Fibroblast of lung (primary cell): ENCODE measurements around the gene INPP4A. TPM values are rescaled to one million over a fixed set of nuclear protein-coding genes. Genes with fewer than 3 reads are reported as not detected.

Source experiments
- DNase-seq, 2 donors: peaks; one replicate each; pipeline versions ENCODE4 v3.0.0 to v3.0.0-alpha.2; 2010; ENCODE audit warnings: low read depth in 2 of 2
- H2AFZ ChIP-seq: 2 replicates; pipeline ENCODE4 v1.5.1; 2012; ENCODE audit warnings: low read length, control low read depth, inconsistent platforms
- H3K27ac ChIP-seq: 2 replicates; pipeline ENCODE4 v1.5.1; 2011; ENCODE audit warnings: low read length, control low read depth; ENCODE audit not compliant: insufficient read depth
- H3K27me3 ChIP-seq: 2 replicates; pipeline ENCODE4 v1.5.1; 2011; ENCODE audit warnings: mild to moderate bottlenecking, low read length; ENCODE audit not compliant: control insufficient read depth, insufficient read depth
- H3K36me3 ChIP-seq: 2 replicates; pipeline ENCODE4 v1.5.1; 2011; ENCODE audit warnings: low read length; ENCODE audit not compliant: control insufficient read depth, insufficient read depth
- H3K4me1 ChIP-seq: 2 replicates; pipeline ENCODE4 v1.5.1; 2011; ENCODE audit warnings: low read length; ENCODE audit not compliant: control insufficient read depth, insufficient read depth; ENCODE audit errors: extremely low read depth
- H3K4me2 ChIP-seq: 2 replicates; pipeline ENCODE4 v1.5.1; 2011; ENCODE audit warnings: low read length, control low read depth; ENCODE audit not compliant: insufficient read depth; ENCODE audit errors: extremely low read depth
- H3K4me3 ChIP-seq, 4 experiments: fragments of 200-600 bp in 1 of 4; sonication (generic) in 1 of 4; replicated peaks in 1 of 4; 2 replicates each; pipeline ENCODE4 v1.5.1; 2011 to 2016; ENCODE audit warnings: low read length in 4 of 4, low read depth in 3 of 4, mild to moderate bottlenecking in 3 of 4, control low read depth in 2 of 4, inconsistent platforms in 1 of 4, mixed read lengths in 1 of 4; ENCODE audit not compliant: insufficient read depth in 1 of 4; ENCODE audit errors: control extremely low read depth in 1 of 4
- H3K79me2 ChIP-seq: 2 replicates; pipeline ENCODE4 v1.5.1; 2012; ENCODE audit warnings: mild to moderate bottlenecking, low read length, inconsistent platforms; ENCODE audit not compliant: control insufficient read depth, insufficient read depth
- H3K9ac ChIP-seq: 2 replicates; pipeline ENCODE4 v1.5.1; 2011; ENCODE audit warnings: mild to moderate bottlenecking, low read length, control low read depth; ENCODE audit not compliant: insufficient read depth
- H3K9me3 ChIP-seq: 2 replicates; pipeline ENCODE4 v1.5.1; 2012; ENCODE audit warnings: low read depth, low read length; ENCODE audit not compliant: control insufficient read depth, insufficient read depth
- H4K20me1 ChIP-seq: 2 replicates; pipeline ENCODE4 v1.5.1; 2011; ENCODE audit warnings: low read length; ENCODE audit not compliant: control insufficient read depth, insufficient read depth; ENCODE audit errors: extremely low read depth
- CTCF ChIP-seq, 2 donors: IDR thresholded peaks in 1 of 2; conservative IDR thresholded peaks in 1 of 2; 1 replicate in 1 of 2; 2 replicates in 1 of 2; pipeline ENCODE4 v1.5.1; 2011 to 2012; ENCODE audit warnings: low read length in 2 of 2, control low read depth in 1 of 2, inconsistent platforms in 1 of 2, low read depth in 1 of 2, mild to moderate bottlenecking in 1 of 2
- EZH2 ChIP-seq: IDR thresholded peaks from 2 replicates; pipeline ENCODE4 v1.5.1; 2012; ENCODE audit warnings: low read length, control low read depth, mild to moderate bottlenecking; ENCODE audit errors: missing control alignments
- polyA plus RNA-seq, 2 donors: library from polyadenylated mRNA; depleted of rRNA in 1 of 2; stranded (reverse) in 1 of 2; unstranded in 1 of 2; fragments of >200 nt; gene quantifications; 2 replicates each; pipeline ENCODE4 v1.2.1, GENCODE V29; 2011 to 2012; ENCODE audit warnings: missing spikeins in 1 of 2
- total RNA-seq: library from RNA; depleted of rRNA; stranded (reverse); fragments of >200 nt; gene quantifications from 2 replicates; pipeline ENCODE4 v1.2.1, GENCODE V29; 2014

The INPP4A gene
- total and polyA plus RNA-seq, 2 donors (not counting 1 experiment from before 2014, with no cell fraction given): 10.2 to 26.1 TPM

- Histone ChIP-seq H3K36me3 (no peaks in the 10 kb centered on the region), H3K79me2 (no peaks in the 10 kb centered on the region), H3K9me3 (no peaks in the 10 kb centered on the region), H3K9ac (no peak overlapping the region), H3K4me1 (no peaks in the 10 kb centered on the region), H3K4me2 (no peak overlapping the region), H4K20me1 (no peaks in the 10 kb centered on the region), H3K27me3 (no peaks in the 10 kb centered on the region), H2AFZ (no peak overlapping the region), H3K27ac (no peak overlapping the region), H3K4me3 (no peak overlapping the region)
- TF ChIP-seq EZH2 (no peak), CTCF (conservative IDR thresholded peaks at IDR 0.05 in 1 of 2, IDR thresholded peaks at IDR 0.05 in 1 of 2; ENCODE audit: low read depth in 1 of 2, low read length in 2 of 2) (no peak)
- no peak for DNase-seq
These were observed 105.5 kb downstream of the INPP4A start for GRCh38 chr2:98550165-98550564.

GRCh38 chr2:98551316-98551715 lies 106.7 kb downstream of the INPP4A start:
- H3K9ac ChIP-seq: no peak overlapping the region
- H3K4me2 ChIP-seq: no peak overlapping the region
- no peaks in the 10 kb centered on the region for H3K79me2 ChIP-seq
- no peak overlapping the region for H3K27ac ChIP-seq
- H3K4me1 ChIP-seq: no peaks in the 10 kb centered on the region
- no peaks in the 10 kb centered on the region for H3K9me3 ChIP-seq
- no peaks in the 10 kb centered on the region for H4K20me1 ChIP-seq
- H3K36me3 ChIP-seq: no peaks in the 10 kb centered on the region
- no peak overlapping the region for H3K4me3 ChIP-seq
- TF ChIP-seq CTCF (conservative IDR thresholded peaks at IDR 0.05 in 1 of 2, IDR thresholded peaks at IDR 0.05 in 1 of 2; ENCODE audit: low read depth in 1 of 2, low read length in 2 of 2) (no peak), EZH2 (no peak)
- no peak for DNase-seq
- H2AFZ ChIP-seq: no peak overlapping the region
- no peaks in the 10 kb centered on the region for H3K27me3 ChIP-seq

GRCh38 chr2:98552499-98553179 lies 108.0 kb downstream of the INPP4A start:
- H3K4me2 ChIP-seq: no peak overlapping the region
- no peak for TF ChIP-seq CTCF (conservative IDR thresholded peaks at IDR 0.05 in 1 of 2, IDR thresholded peaks at IDR 0.05 in 1 of 2; ENCODE audit: low read depth in 1 of 2, low read length in 2 of 2)
- TF ChIP-seq EZH2: no peak
- H3K4me3 ChIP-seq: no peak overlapping the region
- H4K20me1 ChIP-seq: no peaks in the 10 kb centered on the region
- DNase-seq: peak in 1 of 2 donors; percentile 42
- H3K9me3 ChIP-seq: no peaks in the 10 kb centered on the region
- no peak overlapping the region for H2AFZ ChIP-seq
- no peaks in the 10 kb centered on the region for H3K4me1 ChIP-seq
- peak overlapping the region; percentile 57 for H3K27ac ChIP-seq
- H3K9ac ChIP-seq: no peak overlapping the region
- no peaks in the 10 kb centered on the region for H3K36me3 ChIP-seq
- H3K79me2 ChIP-seq: no peaks in the 10 kb centered on the region
- H3K27me3 ChIP-seq: no peaks in the 10 kb centered on the region
